OCI-M1 (cell line): ENCODE results near the gene CACNG6.
"Not testable (repeated sequence)": the region's sequence is repeated elsewhere in the genome, so short reads cannot be mapped to it uniquely, and the experiment has no call there.

Experiments
- DNase-seq: peaks from one replicate; lab custom pipeline; 2025; lab: John Stamatoyannopoulos, UW

CACNG6 gene

GRCh38 chr19:54001496-54001895, 10.1 kb downstream of the CACNG6 start:
- no peak for DNase-seq

GRCh38 chr19:54002495-54003315, 11.3 kb downstream of the CACNG6 start:
- DNase-seq = no peak

GRCh38 chr19:54009440-54009839, 18.0 kb downstream of the CACNG6 start:
- no peak for DNase-seq

GRCh38 chr19:54010474-54010873, 19.0 kb downstream of the CACNG6 start:
- DNase-seq = no peak

- no peak for DNase-seq
These were observed 20.2 kb downstream of the CACNG6 start for GRCh38 chr19:54011507-54012211.

GRCh38 chr19:54013866-54014265, 22.4 kb downstream of the CACNG6 start:
- no peak for DNase-seq

- DNase-seq = no peak
These were observed 23.6 kb downstream of the CACNG6 start for GRCh38 chr19:54014920-54015560.

- DNase-seq = peak; percentile 23
These were observed 25.8 kb downstream of the CACNG6 start for GRCh38 chr19:54017261-54017660.

- DNase-seq = no peak
These were observed 29.9 kb downstream of the CACNG6 start for GRCh38 chr19:54021363-54021762.

GRCh38 chr19:54021932-54022331, 30.5 kb downstream of the CACNG6 start:
- DNase-seq = no peak

GRCh38 chr19:54023191-54023590, 31.8 kb downstream of the CACNG6 start:
- DNase-seq = no peak

- DNase-seq = no peak
These were observed 33.2 kb downstream of the CACNG6 start for GRCh38 chr19:54024660-54025059.

- no peak for DNase-seq
These were observed 35.2 kb downstream of the CACNG6 start for GRCh38 chr19:54026656-54027055.

GRCh38 chr19:54029301-54029700, 37.9 kb downstream of the CACNG6 start:
- no peak for DNase-seq

- DNase-seq = peak; percentile 82
These were observed 38.6 kb downstream of the CACNG6 start for GRCh38 chr19:54029930-54030490.

GRCh38 chr19:54030895-54031586, 39.6 kb downstream of the CACNG6 start:
- DNase-seq = peak; percentile 72

GRCh38 chr19:54035215-54036178, 44.1 kb downstream of the CACNG6 start:
- DNase-seq = no peak

GRCh38 chr19:54036542-54036941, 45.1 kb downstream of the CACNG6 start:
- not testable (repeated sequence) for DNase-seq

- no peak for DNase-seq
These were observed 48.6 kb downstream of the CACNG6 start for GRCh38 chr19:54040003-54040402.

GRCh38 chr19:54041969-54042606, 50.7 kb downstream of the CACNG6 start:
- DNase-seq = no peak
